Endodermal cell (in vitro differentiated cells): Measurements from ENCODE around the gene UQCRC1. TPM values are rescaled to one million over a fixed set of nuclear protein-coding genes. Genes with fewer than 3 reads are reported as not detected.

Source experiments
- DNase-seq: peaks from one replicate; pipeline ENCODE4 v3.0.0-alpha.2; 2017
- H3K27ac ChIP-seq: 2 replicates; pipeline ENCODE4 v1.5.1; 2013; ENCODE audit warnings: mild to moderate bottlenecking, low read depth, low read length, moderate library complexity
- H3K27me3 ChIP-seq: 2 replicates; pipeline ENCODE4 v1.6.1; 2013; ENCODE audit warnings: mild to moderate bottlenecking, low read length, moderate library complexity; ENCODE audit not compliant: insufficient read depth, control insufficient read depth, poor library complexity, severe bottlenecking
- H3K36me3 ChIP-seq: 2 replicates; pipeline ENCODE4 v1.7.0; 2013; ENCODE audit warnings: mild to moderate bottlenecking, low read length, moderate library complexity; ENCODE audit not compliant: control insufficient read depth, insufficient read depth
- H3K4me1 ChIP-seq: one replicate; pipeline ENCODE4 v1.7.0; 2013; ENCODE audit warnings: low read length; ENCODE audit not compliant: control insufficient read depth, insufficient read depth
- H3K4me3 ChIP-seq: 2 replicates; pipeline ENCODE4 v1.5.1; 2013; ENCODE audit warnings: mild to moderate bottlenecking, low read length, moderate library complexity
- H3K9ac ChIP-seq: 2 replicates; pipeline ENCODE4 v1.6.1; 2013; ENCODE audit warnings: mild to moderate bottlenecking, low read length, moderate library complexity; ENCODE audit not compliant: poor library complexity, severe bottlenecking; ENCODE audit errors: extremely low read depth
- H3K9me3 ChIP-seq: 2 replicates; pipeline ENCODE4 v1.6.1; 2013; ENCODE audit warnings: mild to moderate bottlenecking, low read length, moderate library complexity; ENCODE audit not compliant: control insufficient read depth
- H3K27ac Mint-ChIP-seq: 2 replicates; pipeline ENCODE4 v1.8.0; 2020; ENCODE audit warnings: mixed read lengths
- H3K27me3 Mint-ChIP-seq: 2 replicates; pipeline ENCODE4 v1.8.0; 2021; ENCODE audit warnings: mild to moderate bottlenecking, mixed read lengths; ENCODE audit not compliant: insufficient read depth
- H3K36me3 Mint-ChIP-seq: 2 replicates; pipeline ENCODE4 v1.8.0; 2020; ENCODE audit warnings: low read depth, mixed read lengths
- H3K4me1 Mint-ChIP-seq: 2 replicates; pipeline ENCODE4 v1.8.0; 2020; ENCODE audit warnings: mixed read lengths
- H3K4me3 Mint-ChIP-seq: 2 replicates; pipeline ENCODE4 v1.8.0; 2020; ENCODE audit warnings: mild to moderate bottlenecking, moderate library complexity, mixed read lengths
- H3K9me3 Mint-ChIP-seq: 2 replicates; pipeline ENCODE4 v1.8.0; 2020; ENCODE audit warnings: mild to moderate bottlenecking, mixed read lengths
- CTCF ChIP-seq: fragments of 200-600 bp; sonication (generic); conservative IDR thresholded peaks from 2 replicates; pipeline ENCODE4 v1.5.0; 2021; ENCODE audit warnings: antibody characterized with exemption, mild to moderate bottlenecking
- WGBS, 2 experiments: methylation state at CpG; one replicate each; pipeline versions ENCODE4 v1.1.5 to v1.1.7; 2013; ENCODE audit warnings: missing lambda C conversion rate in 2 of 2, mixed read lengths in 1 of 2; ENCODE audit not compliant: insufficient coverage in 1 of 2, insufficient read length in 1 of 2; 5-methylcytosine and 5-hydroxymethylcytosine counted together
- total RNA-seq, 2 donors: library from RNA; stranded (reverse); fragmentation: NEBNext Ultra II Directional in 1 of 2; extraction: Animal tissue kit (Norgen Biotek cat#: 25700) in 1 of 2; gene quantifications; 2 replicates in 1 of 2; 3 replicates in 1 of 2; pipeline ENCODE4 v1.2.1, GENCODE V29; 2021

The UQCRC1 gene
- total RNA-seq, 2 donors from 2014 or later, result 231 to 289 TPM

GRCh38 chr3:48600711-48601621 lies 8.5 kb downstream of the UQCRC1 start:
- TF ChIP-seq CTCF, result no peak
- no peak for DNase-seq
- H3K9me3 ChIP-seq, result no peaks in the 10 kb centered on the region
- H3K4me1 ChIP-seq, result no peaks in the 10 kb centered on the region
- no peaks in the 10 kb centered on the region for H3K27me3 ChIP-seq
- peaks cover 70% of the 10 kb centered on the region for H3K36me3 ChIP-seq
- no peak overlapping the region for H3K4me3 ChIP-seq
- no peak overlapping the region for H3K9ac ChIP-seq
- 94 to 96% methylated on average over 19 of the region's 19 CpGs for WGBS, 2 experiments
- no peak overlapping the region for H3K27ac ChIP-seq
- H3K27ac Mint-ChIP-seq, result no peak overlapping the region
- H3K9me3 Mint-ChIP-seq, result no peaks in the 10 kb centered on the region
- H3K4me1 Mint-ChIP-seq, result peaks cover 4% of the 10 kb centered on the region
- H3K27me3 Mint-ChIP-seq, result no peaks in the 10 kb centered on the region
- H3K4me3 Mint-ChIP-seq, result no peak overlapping the region
- H3K36me3 Mint-ChIP-seq, result peaks cover 74% of the 10 kb centered on the region

GRCh38 chr3:48599509-48600285 lies 9.7 kb downstream of the UQCRC1 start:
- no peak for TF ChIP-seq CTCF
- peaks cover 3% of the 10 kb centered on the region for H3K27me3 Mint-ChIP-seq
- H3K4me3 Mint-ChIP-seq, result no peak overlapping the region
- H3K4me1 ChIP-seq, result no peaks in the 10 kb centered on the region
- H3K36me3 ChIP-seq, result peaks cover 57% of the 10 kb centered on the region
- no peak overlapping the region for H3K4me3 ChIP-seq
- H3K4me1 Mint-ChIP-seq, result peaks cover 9% of the 10 kb centered on the region
- H3K9me3 ChIP-seq, result no peaks in the 10 kb centered on the region
- H3K27ac Mint-ChIP-seq, result no peak overlapping the region
- 96 to 100% methylated on average over 3 to 12 of the region's 12 CpGs for WGBS, 2 experiments
- no peak overlapping the region for H3K27ac ChIP-seq
- H3K9me3 Mint-ChIP-seq, result no peaks in the 10 kb centered on the region
- H3K27me3 ChIP-seq, result peaks cover 4% of the 10 kb centered on the region
- peaks cover 61% of the 10 kb centered on the region for H3K36me3 Mint-ChIP-seq
- DNase-seq, result no peak
- no peak overlapping the region for H3K9ac ChIP-seq

GRCh38 chr3:48599077-48599501 lies 10.4 kb downstream of the UQCRC1 start:
- no peak for TF ChIP-seq CTCF
- 95 to 97% methylated on average over 11 of the region's 11 CpGs for WGBS, 2 experiments
- no peaks in the 10 kb centered on the region for H3K4me1 ChIP-seq
- no peak overlapping the region for H3K4me3 Mint-ChIP-seq
- H3K27me3 Mint-ChIP-seq, result peaks cover 9% of the 10 kb centered on the region
- no peaks in the 10 kb centered on the region for H3K9me3 Mint-ChIP-seq
- peaks cover 13% of the 10 kb centered on the region for H3K4me1 Mint-ChIP-seq
- H3K27me3 ChIP-seq, result peaks cover 10% of the 10 kb centered on the region
- H3K27ac ChIP-seq, result no peak overlapping the region
- H3K27ac Mint-ChIP-seq, result no peak overlapping the region
- H3K9me3 ChIP-seq, result no peaks in the 10 kb centered on the region
- peaks cover 55% of the 10 kb centered on the region for H3K36me3 Mint-ChIP-seq
- peaks cover 51% of the 10 kb centered on the region for H3K36me3 ChIP-seq
- H3K4me3 ChIP-seq, result no peak overlapping the region
- DNase-seq, result no peak
- H3K9ac ChIP-seq, result no peak overlapping the region
